CD14-positive monocyte (primary cell): Measurements from ENCODE around the gene MRTFA. TPM values are rescaled to one million over a fixed set of nuclear protein-coding genes. Genes with fewer than 3 reads are reported as not detected.

ENCODE experiments used
- DNase-seq, 3 donors: peaks; one replicate each; pipeline ENCODE4 v3.0.0-alpha.2; 2011 to 2022
- H2AFZ ChIP-seq: 2 replicates; pipeline ENCODE4 v1.6.0; 2012; ENCODE audit warnings: mild to moderate bottlenecking, low read depth, low read length, inconsistent platforms; ENCODE audit not compliant: insufficient read depth, poor library complexity, severe bottlenecking
- H3K27ac ChIP-seq, 2 donors: 1 replicate in 1 of 2; 2 replicates in 1 of 2; pipeline ENCODE4 v1.5.1; 2012 to 2013; ENCODE audit warnings: low read length in 2 of 2, control low read depth in 1 of 2, inconsistent platforms in 1 of 2, low read depth in 1 of 2, mild to moderate bottlenecking in 1 of 2
- H3K27me3 ChIP-seq, 2 donors: one replicate each; pipeline versions ENCODE4 v1.6.0 to v1.6.1; 2011 to 2013; ENCODE audit warnings: low read length in 2 of 2; ENCODE audit not compliant: control insufficient read depth in 2 of 2, insufficient read depth in 2 of 2
- H3K36me3 ChIP-seq, 2 donors: replicated peaks in 1 of 2; 1 replicate in 1 of 2; 2 replicates in 1 of 2; pipeline versions ENCODE4 v1.5.1 to v1.6.1; 2012 to 2013; ENCODE audit warnings: low read length in 2 of 2, control low read depth in 1 of 2, inconsistent platforms in 1 of 2, mild to moderate bottlenecking in 1 of 2; ENCODE audit not compliant: insufficient read depth in 2 of 2, control insufficient read depth in 1 of 2
- H3K4me1 ChIP-seq, 2 donors: 1 replicate in 1 of 2; 2 replicates in 1 of 2; pipeline versions ENCODE4 v1.5.1 to v1.6.1; 2012 to 2013; ENCODE audit warnings: low read length in 2 of 2, control low read depth in 1 of 2, inconsistent platforms in 1 of 2, mild to moderate bottlenecking in 1 of 2, moderate library complexity in 1 of 2; ENCODE audit not compliant: insufficient read depth in 2 of 2, control insufficient read depth in 1 of 2
- H3K4me2 ChIP-seq: replicated peaks from 2 replicates; pipeline ENCODE3; 2012; ENCODE audit warnings: low read length, moderate library complexity, mild to moderate bottlenecking; ENCODE audit not compliant: poor library complexity, severe bottlenecking; ENCODE audit errors: extremely low read depth
- H3K4me3 ChIP-seq, 3 experiments: fragments of 200-600 bp in 1 of 3; sonication (generic) in 1 of 3; replicated peaks in 1 of 3; 1 replicate in 2 of 3; 2 replicates in 1 of 3; pipeline ENCODE4 v1.5.1; 2011 to 2013; ENCODE audit warnings: low read length in 3 of 3, mild to moderate bottlenecking in 3 of 3, control low read depth in 2 of 3, low read depth in 2 of 3, inconsistent platforms in 1 of 3, moderate library complexity in 1 of 3
- H3K79me2 ChIP-seq: 2 replicates; pipeline ENCODE4 v1.6.0; 2012; ENCODE audit warnings: mild to moderate bottlenecking, control low read depth, inconsistent platforms, low read length, moderate library complexity; ENCODE audit not compliant: insufficient read depth
- H3K9ac ChIP-seq: 2 replicates; pipeline ENCODE4 v1.6.0; 2017; ENCODE audit warnings: low read length, mild to moderate bottlenecking; ENCODE audit not compliant: insufficient read depth, poor library complexity, severe bottlenecking
- H3K9me3 ChIP-seq, 2 donors: replicated peaks in 1 of 2; 1 replicate in 1 of 2; 2 replicates in 1 of 2; pipeline versions ENCODE4 v1.5.1 to v1.6.1; 2012 to 2013; ENCODE audit warnings: low read length in 2 of 2, control low read depth in 1 of 2; ENCODE audit not compliant: control insufficient read depth in 1 of 2, insufficient read depth in 1 of 2
- H4K20me1 ChIP-seq: 2 replicates; pipeline ENCODE4 v1.6.0; 2012; ENCODE audit warnings: mild to moderate bottlenecking, low read length, control low read depth, moderate library complexity; ENCODE audit not compliant: insufficient read depth
- H3K27ac Mint-ChIP-seq, 7 donors: one replicate each; pipeline ENCODE4 v1.8.0; 2020; ENCODE audit warnings: mild to moderate bottlenecking in 7 of 7, mixed read lengths in 7 of 7, moderate library complexity in 6 of 7, inconsistent platforms in 2 of 7
- H3K27me3 Mint-ChIP-seq, 3 donors: one replicate each; pipeline ENCODE4 v1.8.0; 2021 to 2022; ENCODE audit warnings: low read depth in 3 of 3, mild to moderate bottlenecking in 3 of 3, mixed read lengths in 3 of 3, moderate library complexity in 3 of 3, inconsistent platforms in 1 of 3
- H3K36me3 Mint-ChIP-seq, 2 donors: one replicate each; pipeline ENCODE4 v1.8.0; 2020; ENCODE audit warnings: mixed read lengths in 2 of 2, inconsistent platforms in 1 of 2, mild to moderate bottlenecking in 1 of 2
- H3K4me1 Mint-ChIP-seq: one replicate; pipeline ENCODE4 v1.8.0; 2020; ENCODE audit warnings: mild to moderate bottlenecking, mixed read lengths
- H3K4me3 Mint-ChIP-seq, 2 donors: one replicate each; pipeline ENCODE4 v1.8.0; 2020; ENCODE audit warnings: mild to moderate bottlenecking in 2 of 2, mixed read lengths in 2 of 2, moderate library complexity in 1 of 2
- H3K9me3 Mint-ChIP-seq, 7 donors: one replicate each; pipeline ENCODE4 v1.8.0; 2020 to 2022; ENCODE audit warnings: mixed read lengths in 7 of 7, mild to moderate bottlenecking in 6 of 7, moderate library complexity in 6 of 7, inconsistent platforms in 2 of 7
- WGBS: methylation state at CpG from one replicate; pipeline ENCODE4 v1.1.5; 2013; ENCODE audit warnings: missing lambda C conversion rate; ENCODE audit not compliant: insufficient coverage; 5-methylcytosine and 5-hydroxymethylcytosine counted together
- intact Hi-C, 2 donors: fragments of 100-400 bp; cut with micrococcal nuclease; formaldehyde crosslinking; loops; one replicate each; pipeline versions ENCODE4 v1.15.0 to v1.15.1; 2023
- polyA plus RNA-seq, 3 donors: library from polyadenylated mRNA; depleted of rRNA in 1 of 3; unstranded in 2 of 3; stranded (reverse) in 1 of 3; fragments of 300-500 nt in 2 of 3; fragments of >200 nt in 1 of 3; fragmentation: Illumina TruSeq in 2 of 3; gene quantifications; 1 replicate in 2 of 3; 2 replicates in 1 of 3; pipeline ENCODE4 v1.2.3, GENCODE V29; 2012 to 2021
- TF ChIP-seq, protein P1 (sequence below): fragments of 200-600 bp; IDR thresholded peaks from one replicate; pipeline ENCODE4 v1.8.0; 2022; ENCODE audit warnings: antibody characterized with exemption, mild to moderate bottlenecking

MRTFA gene
- polyA plus RNA-seq, 3 donors: 14.1 to 33.8 (median 18.9) TPM

- no peak overlapping the region for H2AFZ ChIP-seq
- H3K36me3 Mint-ChIP-seq: peaks cover 44 to 65% of the 10 kb centered on the region in 2 donors
- H3K27ac ChIP-seq: peak overlapping the region; percentile 73 to 76
- H3K4me2 ChIP-seq: no peak overlapping the region
- peaks cover 35 to 48% of the 10 kb centered on the region in 2 donors for H3K36me3 ChIP-seq
- peaks cover 84% of the 10 kb centered on the region for H3K4me1 Mint-ChIP-seq
- no peak overlapping the region for H3K9ac ChIP-seq
- H4K20me1 ChIP-seq: peaks cover 100% of the 10 kb centered on the region
- H3K27me3 ChIP-seq: no peaks in the 10 kb centered on the region
- TF ChIP-seq, protein P1, sequence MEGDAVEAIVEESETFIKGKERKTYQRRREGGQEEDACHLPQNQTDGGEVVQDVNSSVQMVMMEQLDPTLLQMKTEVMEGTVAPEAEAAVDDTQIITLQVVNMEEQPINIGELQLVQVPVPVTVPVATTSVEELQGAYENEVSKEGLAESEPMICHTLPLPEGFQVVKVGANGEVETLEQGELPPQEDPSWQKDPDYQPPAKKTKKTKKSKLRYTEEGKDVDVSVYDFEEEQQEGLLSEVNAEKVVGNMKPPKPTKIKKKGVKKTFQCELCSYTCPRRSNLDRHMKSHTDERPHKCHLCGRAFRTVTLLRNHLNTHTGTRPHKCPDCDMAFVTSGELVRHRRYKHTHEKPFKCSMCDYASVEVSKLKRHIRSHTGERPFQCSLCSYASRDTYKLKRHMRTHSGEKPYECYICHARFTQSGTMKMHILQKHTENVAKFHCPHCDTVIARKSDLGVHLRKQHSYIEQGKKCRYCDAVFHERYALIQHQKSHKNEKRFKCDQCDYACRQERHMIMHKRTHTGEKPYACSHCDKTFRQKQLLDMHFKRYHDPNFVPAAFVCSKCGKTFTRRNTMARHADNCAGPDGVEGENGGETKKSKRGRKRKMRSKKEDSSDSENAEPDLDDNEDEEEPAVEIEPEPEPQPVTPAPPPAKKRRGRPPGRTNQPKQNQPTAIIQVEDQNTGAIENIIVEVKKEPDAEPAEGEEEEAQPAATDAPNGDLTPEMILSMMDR: no peak
- peak overlapping the region in 1 of 3 experiments; percentile 70 for H3K4me3 ChIP-seq
- H3K9me3 ChIP-seq: no peaks in the 10 kb centered on the region
- peaks cover 0 to 1% (median 0%) of the 10 kb centered on the region in 3 donors for H3K27me3 Mint-ChIP-seq
- intact Hi-C loops: no loop called here
- peaks cover 94% of the 10 kb centered on the region for H3K79me2 ChIP-seq
- no CpG with 5 or more reads among the region's 3 CpGs for WGBS
- H3K4me3 Mint-ChIP-seq: no peak overlapping the region
- peak overlapping the region; percentile 82 to 98 (median 92) for H3K27ac Mint-ChIP-seq
- peaks cover 74 to 77% of the 10 kb centered on the region in 2 donors for H3K4me1 ChIP-seq
- no peaks in the 10 kb centered on the region for H3K9me3 Mint-ChIP-seq
- DNase-seq: no peak
Observed at GRCh38 chr22:40434106-40434505, 202.4 kb downstream of the MRTFA start.

GRCh38 chr22:40433416-40434090 lies 203.0 kb downstream of the MRTFA start:
- TF ChIP-seq, protein P1: no peak
- H3K4me1 ChIP-seq: peaks cover 68 to 72% of the 10 kb centered on the region in 2 donors
- DNase-seq: no peak
- H4K20me1 ChIP-seq: peaks cover 100% of the 10 kb centered on the region
- peaks cover 0 to 1% (median 0%) of the 10 kb centered on the region in 3 donors for H3K27me3 Mint-ChIP-seq
- H3K36me3 Mint-ChIP-seq: peaks cover 47 to 67% of the 10 kb centered on the region in 2 donors
- no peak overlapping the region for H3K4me2 ChIP-seq
- intact Hi-C loops: no loop called here
- no peaks in the 10 kb centered on the region for H3K27me3 ChIP-seq
- peak overlapping the region in 1 of 2 donors; percentile 76 for H3K27ac ChIP-seq
- H3K36me3 ChIP-seq: peaks cover 41 to 53% of the 10 kb centered on the region in 2 donors
- peaks cover 94% of the 10 kb centered on the region for H3K79me2 ChIP-seq
- H3K4me3 Mint-ChIP-seq: no peak overlapping the region
- no peak overlapping the region for H3K4me3 ChIP-seq
- no peak overlapping the region for H3K9ac ChIP-seq
- no peaks in the 10 kb centered on the region for H3K9me3 Mint-ChIP-seq
- no peaks in the 10 kb centered on the region for H3K9me3 ChIP-seq
- no CpG with 5 or more reads among the region's 3 CpGs for WGBS
- H3K27ac Mint-ChIP-seq: peak overlapping the region; percentile 41 to 98 (median 89)
- H2AFZ ChIP-seq: no peak overlapping the region
- H3K4me1 Mint-ChIP-seq: peaks cover 83% of the 10 kb centered on the region
